Measurements from ENCODE around the gene PTPN1. TPM values are rescaled to one million over a fixed set of nuclear protein-coding genes. Genes with fewer than 3 reads are reported as not detected.

The PTPN1 gene
- total and polyA plus RNA-seq, 10 of the 15 experiments (the other 5 are each of a cell fraction or from before 2014, with no cell fraction given) = 15.9 to 74.7 (median 43.9) TPM

DNA sequence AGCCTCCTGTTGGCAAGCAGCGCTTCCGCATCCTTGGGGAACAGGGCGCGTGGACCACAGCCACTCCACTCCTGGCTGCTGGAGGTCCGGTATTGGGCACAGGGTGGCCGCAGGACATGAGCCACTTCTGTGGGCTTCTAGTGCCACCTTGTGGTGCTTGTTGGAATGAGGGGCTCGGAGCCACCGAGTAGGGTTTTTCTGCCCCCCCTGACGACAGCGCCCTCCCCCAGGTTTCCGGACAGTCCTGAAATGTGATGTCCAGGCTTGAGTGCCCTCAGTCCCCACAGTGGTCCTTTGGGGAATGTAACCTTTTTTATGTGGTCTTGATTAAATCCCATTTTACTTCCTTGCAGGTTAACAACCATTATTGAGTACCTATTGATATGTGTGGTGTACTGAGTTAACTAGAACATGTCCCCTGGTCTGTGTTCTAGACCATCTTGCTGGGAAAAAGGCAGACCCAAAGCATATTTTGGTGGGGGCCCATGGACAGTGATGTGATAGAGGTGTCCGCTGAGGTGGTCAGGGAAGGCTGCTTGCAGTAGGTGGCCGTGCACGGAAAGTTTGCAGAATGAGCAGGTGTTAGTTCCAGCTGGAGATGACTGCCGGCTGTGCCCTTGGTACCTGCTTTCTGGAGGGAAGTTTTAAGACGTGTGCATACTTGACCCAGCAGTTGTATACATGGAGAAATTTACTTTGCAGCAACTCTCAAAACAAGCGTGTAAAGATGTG, 70.0 kb downstream of the PTPN1 start (continued):
- no peak for TF ChIP-seq NFIC (IDR thresholded peaks at IDR 0.05; ENCODE audit: low read depth, low read length)
- TF ChIP-seq, protein P1, sequence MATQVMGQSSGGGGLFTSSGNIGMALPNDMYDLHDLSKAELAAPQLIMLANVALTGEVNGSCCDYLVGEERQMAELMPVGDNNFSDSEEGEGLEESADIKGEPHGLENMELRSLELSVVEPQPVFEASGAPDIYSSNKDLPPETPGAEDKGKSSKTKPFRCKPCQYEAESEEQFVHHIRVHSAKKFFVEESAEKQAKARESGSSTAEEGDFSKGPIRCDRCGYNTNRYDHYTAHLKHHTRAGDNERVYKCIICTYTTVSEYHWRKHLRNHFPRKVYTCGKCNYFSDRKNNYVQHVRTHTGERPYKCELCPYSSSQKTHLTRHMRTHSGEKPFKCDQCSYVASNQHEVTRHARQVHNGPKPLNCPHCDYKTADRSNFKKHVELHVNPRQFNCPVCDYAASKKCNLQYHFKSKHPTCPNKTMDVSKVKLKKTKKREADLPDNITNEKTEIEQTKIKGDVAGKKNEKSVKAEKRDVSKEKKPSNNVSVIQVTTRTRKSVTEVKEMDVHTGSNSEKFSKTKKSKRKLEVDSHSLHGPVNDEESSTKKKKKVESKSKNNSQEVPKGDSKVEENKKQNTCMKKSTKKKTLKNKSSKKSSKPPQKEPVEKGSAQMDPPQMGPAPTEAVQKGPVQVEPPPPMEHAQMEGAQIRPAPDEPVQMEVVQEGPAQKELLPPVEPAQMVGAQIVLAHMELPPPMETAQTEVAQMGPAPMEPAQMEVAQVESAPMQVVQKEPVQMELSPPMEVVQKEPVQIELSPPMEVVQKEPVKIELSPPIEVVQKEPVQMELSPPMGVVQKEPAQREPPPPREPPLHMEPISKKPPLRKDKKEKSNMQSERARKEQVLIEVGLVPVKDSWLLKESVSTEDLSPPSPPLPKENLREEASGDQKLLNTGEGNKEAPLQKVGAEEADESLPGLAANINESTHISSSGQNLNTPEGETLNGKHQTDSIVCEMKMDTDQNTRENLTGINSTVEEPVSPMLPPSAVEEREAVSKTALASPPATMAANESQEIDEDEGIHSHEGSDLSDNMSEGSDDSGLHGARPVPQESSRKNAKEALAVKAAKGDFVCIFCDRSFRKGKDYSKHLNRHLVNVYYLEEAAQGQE (IDR thresholded peaks at IDR 0.05; ENCODE audit: low read depth, low read length) = no peak

DNA sequence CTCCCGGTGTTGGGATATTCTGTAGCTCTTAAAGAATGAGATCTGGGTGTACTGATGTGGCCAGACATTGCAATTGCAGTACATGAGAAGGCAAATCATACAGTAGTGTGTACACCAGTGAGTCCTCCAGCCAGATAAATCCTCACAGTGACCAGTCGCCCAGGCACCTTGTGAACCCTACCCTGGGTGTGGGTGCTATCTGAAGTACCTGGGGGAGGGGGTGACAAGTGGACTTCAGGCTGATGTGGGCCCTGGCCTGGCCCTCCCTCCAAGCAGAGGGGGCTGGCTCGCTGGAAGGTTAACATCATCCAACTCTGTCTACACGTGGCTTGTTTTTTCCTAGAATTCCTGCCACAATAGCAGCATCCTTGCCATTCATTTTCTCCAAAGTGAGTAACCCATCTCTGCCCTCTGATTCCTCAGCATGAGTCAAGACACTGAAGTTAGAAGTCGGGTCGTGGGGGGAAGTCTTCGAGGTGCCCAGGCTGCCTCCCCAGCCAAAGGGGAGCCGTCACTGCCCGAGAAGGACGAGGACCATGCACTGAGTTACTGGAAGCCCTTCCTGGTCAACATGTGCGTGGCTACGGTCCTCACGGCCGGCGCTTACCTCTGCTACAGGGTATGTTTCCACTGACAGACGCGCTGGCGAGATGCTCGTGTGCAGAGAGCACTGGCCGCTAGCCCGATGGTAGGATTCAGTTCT, 70.8 kb downstream of the PTPN1 start:
- Histone ChIP-seq H3K36me3 (ENCODE audit: control insufficient read depth in 2 of 2, insufficient read depth in 2 of 2, low read length in 1 of 2) (peaks cover 47 to 66% of the 10 kb centered on the region in 2 experiments), H3K4me1 (ENCODE audit: control insufficient read depth, insufficient read depth, low read length) (no peaks in the 10 kb centered on the region), H3K27ac (ENCODE audit: control insufficient read depth, insufficient read depth) (no peak overlapping the region), H2AFZ (ENCODE audit: control insufficient read depth, low read depth, low read length) (no peak overlapping the region), H3K4me2 (ENCODE audit: control insufficient read depth, insufficient read depth) (no peak overlapping the region), H3K79me2 (ENCODE audit: control insufficient read depth, insufficient read depth, low read length) (no peaks in the 10 kb centered on the region; the same call in 1 of the 2 replicates), H3K4me3 (no peak overlapping the region), H3K9me3 (replicated peaks; ENCODE audit: control insufficient read depth, insufficient read depth, low read length) (no peaks in the 10 kb centered on the region), H3K9ac (ENCODE audit: control insufficient read depth, insufficient read depth, low read length) (no peak overlapping the region), H3K27me3 (replicated peaks in 1 of 2; ENCODE audit: control insufficient read depth in 2 of 2, insufficient read depth in 2 of 2, low read length in 1 of 2) (no peaks in the 10 kb centered on the region), H4K20me1 (ENCODE audit: control insufficient read depth, insufficient read depth) (no peaks in the 10 kb centered on the region)
- ChIA-PET SMC1A (ENCODE audit: uncharacterized antibody, unreplicated experiment) (interaction anchor here (73.1 kb wide), 1 partner anchor 72 kb away, joined by 2799 read pairs; the partner anchor contains the start of gene PTPN1), POLR2A (no interaction called here), CTCF (interaction anchor here (0.7 to 2.3 kb wide), 4 partner anchors 11 to 116 kb away, joined by 3 to 12 read pairs (median 5); no protein-coding TSS in a partner anchor), RAD21 (ENCODE audit: unreplicated experiment) (no interaction called here)
- no peak for ATAC-seq
- intact Hi-C loops (cut with micrococcal nuclease; ENCODE audit: unreplicated experiment) (loop anchor here (2.0 to 5.0 kb wide), 2 partner anchors 119 to 394 kb away; no protein-coding TSS in a partner anchor), in situ Hi-C loops (cut with MboI) (no loop called here)
- 89% methylated on average over 21 of the region's 21 CpGs for WGBS (ENCODE audit: insufficient coverage, insufficient replicate concordance, low lambda C conversion rate, missing lambda C conversion rate)
- no peak for FAIRE-seq
- DNase-seq (ENCODE audit: low read depth, low spot score) = no peak
- BruUV-seq (replicated peaks) = no TSS peak
- TF ChIP-seq, protein P2, sequence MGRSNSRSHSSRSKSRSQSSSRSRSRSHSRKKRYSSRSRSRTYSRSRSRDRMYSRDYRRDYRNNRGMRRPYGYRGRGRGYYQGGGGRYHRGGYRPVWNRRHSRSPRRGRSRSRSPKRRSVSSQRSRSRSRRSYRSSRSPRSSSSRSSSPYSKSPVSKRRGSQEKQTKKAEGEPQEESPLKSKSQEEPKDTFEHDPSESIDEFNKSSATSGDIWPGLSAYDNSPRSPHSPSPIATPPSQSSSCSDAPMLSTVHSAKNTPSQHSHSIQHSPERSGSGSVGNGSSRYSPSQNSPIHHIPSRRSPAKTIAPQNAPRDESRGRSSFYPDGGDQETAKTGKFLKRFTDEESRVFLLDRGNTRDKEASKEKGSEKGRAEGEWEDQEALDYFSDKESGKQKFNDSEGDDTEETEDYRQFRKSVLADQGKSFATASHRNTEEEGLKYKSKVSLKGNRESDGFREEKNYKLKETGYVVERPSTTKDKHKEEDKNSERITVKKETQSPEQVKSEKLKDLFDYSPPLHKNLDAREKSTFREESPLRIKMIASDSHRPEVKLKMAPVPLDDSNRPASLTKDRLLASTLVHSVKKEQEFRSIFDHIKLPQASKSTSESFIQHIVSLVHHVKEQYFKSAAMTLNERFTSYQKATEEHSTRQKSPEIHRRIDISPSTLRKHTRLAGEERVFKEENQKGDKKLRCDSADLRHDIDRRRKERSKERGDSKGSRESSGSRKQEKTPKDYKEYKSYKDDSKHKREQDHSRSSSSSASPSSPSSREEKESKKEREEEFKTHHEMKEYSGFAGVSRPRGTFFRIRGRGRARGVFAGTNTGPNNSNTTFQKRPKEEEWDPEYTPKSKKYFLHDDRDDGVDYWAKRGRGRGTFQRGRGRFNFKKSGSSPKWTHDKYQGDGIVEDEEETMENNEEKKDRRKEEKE (IDR thresholded peaks at IDR 0.05) = no peak
- no peak for TF ChIP-seq ZNF274 (IDR thresholded peaks at IDR 0.05; ENCODE audit: insufficient read depth, insufficient read length)
- TF ChIP-seq, protein P3, sequence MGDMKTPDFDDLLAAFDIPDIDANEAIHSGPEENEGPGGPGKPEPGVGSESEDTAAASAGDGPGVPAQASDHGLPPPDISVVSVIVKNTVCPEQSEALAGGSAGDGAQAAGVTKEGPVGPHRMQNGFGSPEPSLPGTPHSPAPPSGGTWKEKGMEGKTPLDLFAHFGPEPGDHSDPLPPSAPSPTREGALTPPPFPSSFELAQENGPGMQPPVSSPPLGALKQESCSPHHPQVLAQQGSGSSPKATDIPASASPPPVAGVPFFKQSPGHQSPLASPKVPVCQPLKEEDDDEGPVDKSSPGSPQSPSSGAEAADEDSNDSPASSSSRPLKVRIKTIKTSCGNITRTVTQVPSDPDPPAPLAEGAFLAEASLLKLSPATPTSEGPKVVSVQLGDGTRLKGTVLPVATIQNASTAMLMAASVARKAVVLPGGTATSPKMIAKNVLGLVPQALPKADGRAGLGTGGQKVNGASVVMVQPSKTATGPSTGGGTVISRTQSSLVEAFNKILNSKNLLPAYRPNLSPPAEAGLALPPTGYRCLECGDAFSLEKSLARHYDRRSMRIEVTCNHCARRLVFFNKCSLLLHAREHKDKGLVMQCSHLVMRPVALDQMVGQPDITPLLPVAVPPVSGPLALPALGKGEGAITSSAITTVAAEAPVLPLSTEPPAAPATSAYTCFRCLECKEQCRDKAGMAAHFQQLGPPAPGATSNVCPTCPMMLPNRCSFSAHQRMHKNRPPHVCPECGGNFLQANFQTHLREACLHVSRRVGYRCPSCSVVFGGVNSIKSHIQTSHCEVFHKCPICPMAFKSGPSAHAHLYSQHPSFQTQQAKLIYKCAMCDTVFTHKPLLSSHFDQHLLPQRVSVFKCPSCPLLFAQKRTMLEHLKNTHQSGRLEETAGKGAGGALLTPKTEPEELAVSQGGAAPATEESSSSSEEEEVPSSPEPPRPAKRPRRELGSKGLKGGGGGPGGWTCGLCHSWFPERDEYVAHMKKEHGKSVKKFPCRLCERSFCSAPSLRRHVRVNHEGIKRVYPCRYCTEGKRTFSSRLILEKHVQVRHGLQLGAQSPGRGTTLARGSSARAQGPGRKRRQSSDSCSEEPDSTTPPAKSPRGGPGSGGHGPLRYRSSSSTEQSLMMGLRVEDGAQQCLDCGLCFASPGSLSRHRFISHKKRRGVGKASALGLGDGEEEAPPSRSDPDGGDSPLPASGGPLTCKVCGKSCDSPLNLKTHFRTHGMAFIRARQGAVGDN (IDR thresholded peaks at IDR 0.05) = no peak

Measured in GM12878 (cell line).